GM10266 (cell line): ENCODE data around the gene MSTO1.
"Not testable (repeated sequence)": the region's sequence is repeated elsewhere in the genome, so short reads cannot be mapped to it uniquely, and the experiment has no call there.

Source experiments
- DNase-seq: peaks from one replicate; pipeline ENCODE4 v3.0.0; 2012; ENCODE audit errors: extremely low spot score
- TF ChIP-seq, protein P1 (sequence below): IDR thresholded peaks from 2 replicates; pipeline ENCODE4 v1.5.1; 2012; ENCODE audit warnings: mild to moderate bottlenecking, low read depth; ENCODE audit not compliant: control insufficient read depth, insufficient read depth; ENCODE audit errors: missing control alignments

Gene MSTO1

GRCh38 chr1:155622191-155622590 lies 12.2 kb downstream of the MSTO1 start:
- no peak for DNase-seq
- TF ChIP-seq, protein P1, sequence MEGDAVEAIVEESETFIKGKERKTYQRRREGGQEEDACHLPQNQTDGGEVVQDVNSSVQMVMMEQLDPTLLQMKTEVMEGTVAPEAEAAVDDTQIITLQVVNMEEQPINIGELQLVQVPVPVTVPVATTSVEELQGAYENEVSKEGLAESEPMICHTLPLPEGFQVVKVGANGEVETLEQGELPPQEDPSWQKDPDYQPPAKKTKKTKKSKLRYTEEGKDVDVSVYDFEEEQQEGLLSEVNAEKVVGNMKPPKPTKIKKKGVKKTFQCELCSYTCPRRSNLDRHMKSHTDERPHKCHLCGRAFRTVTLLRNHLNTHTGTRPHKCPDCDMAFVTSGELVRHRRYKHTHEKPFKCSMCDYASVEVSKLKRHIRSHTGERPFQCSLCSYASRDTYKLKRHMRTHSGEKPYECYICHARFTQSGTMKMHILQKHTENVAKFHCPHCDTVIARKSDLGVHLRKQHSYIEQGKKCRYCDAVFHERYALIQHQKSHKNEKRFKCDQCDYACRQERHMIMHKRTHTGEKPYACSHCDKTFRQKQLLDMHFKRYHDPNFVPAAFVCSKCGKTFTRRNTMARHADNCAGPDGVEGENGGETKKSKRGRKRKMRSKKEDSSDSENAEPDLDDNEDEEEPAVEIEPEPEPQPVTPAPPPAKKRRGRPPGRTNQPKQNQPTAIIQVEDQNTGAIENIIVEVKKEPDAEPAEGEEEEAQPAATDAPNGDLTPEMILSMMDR = no peak

GRCh38 chr1:155623357-155623756 lies 13.3 kb downstream of the MSTO1 start:
- DNase-seq = no peak

GRCh38 chr1:155626428-155626827 lies 16.4 kb downstream of the MSTO1 start:
- not testable (repeated sequence) for DNase-seq

More at GRCh38 chr1:155623357-155623756, 13.3 kb downstream of the MSTO1 start:
- TF ChIP-seq, protein P1 = no peak

DNA sequence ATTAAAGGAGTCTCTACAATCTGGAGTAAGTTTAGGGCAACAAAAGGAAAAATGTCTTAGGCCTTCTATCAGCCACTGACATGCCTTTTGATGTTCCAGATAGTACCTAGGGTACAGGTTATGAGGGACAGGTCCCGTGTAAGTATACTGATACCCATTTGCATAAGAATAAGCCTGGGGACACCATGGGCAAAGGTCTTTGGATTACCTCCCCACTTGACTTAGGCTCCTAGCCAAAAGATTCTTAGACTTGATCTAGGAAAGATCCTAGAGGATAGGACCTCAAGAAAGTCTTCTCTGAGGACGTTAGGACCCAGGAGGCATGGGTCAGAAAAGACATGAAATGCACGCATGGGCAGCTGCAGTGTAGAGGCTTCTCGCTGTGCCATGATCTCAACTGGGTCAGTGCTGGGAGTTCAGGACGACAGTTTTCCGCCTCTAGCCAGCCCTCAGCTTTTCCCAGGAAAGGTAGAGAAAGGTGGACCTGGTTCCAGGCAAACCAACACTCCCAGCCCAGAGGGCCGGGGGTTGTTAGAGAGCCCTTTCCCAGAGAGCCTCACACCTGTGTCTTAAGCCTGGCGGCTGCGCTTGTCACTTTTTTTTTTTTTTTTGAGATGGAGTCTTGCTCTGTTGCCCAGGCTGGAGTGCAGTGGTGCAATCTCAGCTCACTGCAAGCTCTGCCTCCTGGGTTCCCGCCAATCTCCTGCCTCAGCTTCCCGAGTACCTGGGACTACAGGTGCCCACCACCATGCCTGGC lies 26.6 kb downstream of the MSTO1 start:
- TF ChIP-seq, protein P1 = no peak
- DNase-seq = no peak

GRCh38 chr1:155640367-155640766 lies 30.3 kb downstream of the MSTO1 start:
- no peak for DNase-seq

GRCh38 chr1:155642559-155643180 lies 32.7 kb downstream of the MSTO1 start:
- not testable (repeated sequence) for DNase-seq

More at GRCh38 chr1:155640367-155640766, 30.3 kb downstream of the MSTO1 start:
- TF ChIP-seq, protein P1 = no peak

DNA sequence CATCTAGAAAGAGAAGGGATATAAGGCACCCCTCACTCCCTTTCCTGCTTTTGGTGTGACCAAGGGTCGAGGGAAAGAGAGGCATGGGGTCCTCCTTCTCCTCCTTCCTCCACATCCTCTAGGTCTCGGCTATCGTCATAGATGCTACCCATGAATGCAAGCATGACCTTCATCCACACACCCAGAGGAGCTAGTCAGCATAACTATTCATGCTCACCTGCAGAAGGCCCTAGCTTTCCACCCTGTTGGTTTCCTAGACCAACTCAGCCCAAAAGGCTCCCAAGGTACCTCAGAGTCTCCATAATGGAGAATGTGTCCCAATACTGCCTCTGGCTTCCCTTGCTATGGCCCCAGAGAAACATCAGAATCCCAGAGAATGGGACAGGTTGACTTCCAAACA lies 33.2 kb downstream of the MSTO1 start:
- TF ChIP-seq, protein P1 = no peak
- DNase-seq = no peak

- TF ChIP-seq, protein P1 = no peak
- no peak for DNase-seq
These were observed 35.1 kb downstream of the MSTO1 start for GRCh38 chr1:155645034-155645598.
